Heart right ventricle (tissue), 16 donors: ENCODE data around the gene TNKS1BP1. TPM values are rescaled to one million over a fixed set of nuclear protein-coding genes. Genes with fewer than 3 reads are reported as not detected.

Source experiments
- ATAC-seq, 8 donors: fragments of 200-7000 bp; cut with Tn5 transposase; one replicate each; pipeline ENCODE4 v1.9.1; 2020; ENCODE audit warnings: mild to moderate bottlenecking in 8 of 8, moderate library complexity in 8 of 8, moderate number of reproducible peaks in 1 of 8
- DNase-seq, 2 donors: peaks; one replicate each; pipeline ENCODE4 v3.0.0-alpha.2; 2020
- H3K27ac ChIP-seq, 10 donors: fragments of 200-600 bp; sonication (generic) in 2 of 10; one replicate each; pipeline versions ENCODE4 v1.5.0 to v1.8.0; 2020 to 2022; ENCODE audit warnings: mild to moderate bottlenecking in 3 of 10
- H3K27me3 ChIP-seq, 7 donors: fragments of 200-600 bp; one replicate each; pipeline ENCODE4 v1.8.0; 2021 to 2022; ENCODE audit warnings: mild to moderate bottlenecking in 2 of 7
- H3K36me3 ChIP-seq, 9 donors: fragments of 200-600 bp; sonication (generic) in 1 of 9; one replicate each; pipeline versions ENCODE4 v1.5.0 to v1.8.0; 2020 to 2022; ENCODE audit warnings: mild to moderate bottlenecking in 2 of 9
- H3K4me1 ChIP-seq, 9 donors: fragments of 200-600 bp; sonication (generic) in 1 of 9; one replicate each; pipeline versions ENCODE4 v1.5.0 to v1.8.0; 2020 to 2022; ENCODE audit warnings: mild to moderate bottlenecking in 4 of 9
- H3K4me3 ChIP-seq, 10 donors: fragments of 200-600 bp; sonication (generic) in 2 of 10; one replicate each; pipeline versions ENCODE4 v1.5.0 to v1.8.0; 2020 to 2022; ENCODE audit warnings: mild to moderate bottlenecking in 7 of 10, moderate library complexity in 2 of 10
- H3K9me3 ChIP-seq, 11 donors: fragments of 200-600 bp in 10 of 11; sonication (generic) in 2 of 11; one replicate each; pipeline versions ENCODE4 v1.5.0 to v1.8.0; 2013 to 2022; ENCODE audit warnings: mild to moderate bottlenecking in 2 of 11, control low read depth in 1 of 11, moderate library complexity in 1 of 11
- WGBS, 2 donors: extraction: QIAGEN DNeasy Blood & Tissue Kit; methylation state at CpG; one replicate each; pipeline ENCODE4 v1.1.7; 2013; ENCODE audit warnings: inconsistent platforms in 1 of 2; 5-methylcytosine and 5-hydroxymethylcytosine counted together
- intact Hi-C, 10 donors: fragments of 100-400 bp; cut with DNase I; formaldehyde crosslinking; loops; one replicate each; pipeline versions ENCODE4 v1.11.1 to v1.14.2; 2022
- polyA plus RNA-seq, 2 donors: library from polyadenylated mRNA; stranded (reverse); fragments of 200-250 nt; gene quantifications; one replicate each; pipeline ENCODE4 v1.2.3, GENCODE V29; 2013
- total RNA-seq, 10 donors: library from RNA; stranded (reverse); fragmentation: NEBNext Ultra II Directional in 3 of 10; extraction: Animal tissue kit (Norgen Biotek cat#: 25700) in 3 of 10; gene quantifications; one replicate each; pipeline versions ENCODE4 v1.2.1 to v1.2.4, GENCODE V29; 2021 to 2023
- TF ChIP-seq, protein P1 (sequence below), 9 donors: fragments of 200-600 bp; sonication (generic) in 2 of 9; IDR thresholded peaks; one replicate each; pipeline versions ENCODE4 v1.5.0 to v1.8.0; 2021 to 2022; ENCODE audit warnings: antibody characterized with exemption in 9 of 9, mild to moderate bottlenecking in 5 of 9, moderate library complexity in 1 of 9
- donor health status: Arrhythmogenic right ventricular cardiomyopathy.
- donor health status: ischemic (EF 13 %, LVEDD 7.1; RV severe dilation, severe dysfunction).
- donor health status: healthy with polysubstance abuse.
- donor health status: DM: no; HTN: yes; CAD: no.
- donor health status: DM: no; HTN: no; CAD: no.
- donor health status: ischemic (EF 25% LVEDD 6.9; RV normal size, moderate dysfunction).
- donor health status: ischemic (EF 25% LVEDD 5.7; RV mildly dilated, moderate dysfunction).
- donor health status: healthy.
- donor health status: DM: yes; HTN: yes; CAD: no.
- donor health status: Ischemic cardiomyopathy.
- donor health status: ischemic (EF 35%, LVEDD 5.7; RV mildly dilated, moderate dysfunction).
- donor health status: nonischemic (EF 11% LVEDD 7.7; RV severe dilation, severe dysfunction).
- donor health status: DM: yes; HTN: yes; CAD: no.
- donor health status: PGD.
- donor health status: ischemic (EF 29% LVEDD 5.4; RV normal size, mild dysfunction).
- donor health status: nonischemic (EF 23%, LVEDD 6.1; RV moderate dilation, normal function).

TNKS1BP1 gene
- total and polyA plus RNA-seq, 12 donors, result 19.9 to 118 (median 37.0) TPM

DNA sequence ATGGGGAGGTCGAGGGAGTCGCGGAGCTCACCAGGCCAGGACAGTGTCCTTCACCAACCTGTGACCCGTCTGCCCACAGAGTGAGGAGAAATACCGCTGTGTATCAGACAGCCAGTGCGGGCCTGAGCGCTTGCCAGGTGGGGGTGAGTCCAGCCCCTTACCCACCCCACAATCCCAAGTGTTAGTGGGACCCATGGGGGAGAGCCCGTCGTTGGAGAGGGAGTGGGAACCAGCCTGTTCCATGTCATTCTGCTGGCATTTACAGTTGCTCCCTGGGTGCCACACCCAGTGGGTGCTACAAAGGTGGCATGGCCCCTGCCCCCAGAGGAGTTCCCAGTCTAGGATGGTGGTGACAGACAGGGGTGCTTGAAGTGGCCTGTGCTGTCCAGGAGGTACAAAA is 22.6 kb upstream of the TNKS1BP1 start:
- TF ChIP-seq, protein P1, sequence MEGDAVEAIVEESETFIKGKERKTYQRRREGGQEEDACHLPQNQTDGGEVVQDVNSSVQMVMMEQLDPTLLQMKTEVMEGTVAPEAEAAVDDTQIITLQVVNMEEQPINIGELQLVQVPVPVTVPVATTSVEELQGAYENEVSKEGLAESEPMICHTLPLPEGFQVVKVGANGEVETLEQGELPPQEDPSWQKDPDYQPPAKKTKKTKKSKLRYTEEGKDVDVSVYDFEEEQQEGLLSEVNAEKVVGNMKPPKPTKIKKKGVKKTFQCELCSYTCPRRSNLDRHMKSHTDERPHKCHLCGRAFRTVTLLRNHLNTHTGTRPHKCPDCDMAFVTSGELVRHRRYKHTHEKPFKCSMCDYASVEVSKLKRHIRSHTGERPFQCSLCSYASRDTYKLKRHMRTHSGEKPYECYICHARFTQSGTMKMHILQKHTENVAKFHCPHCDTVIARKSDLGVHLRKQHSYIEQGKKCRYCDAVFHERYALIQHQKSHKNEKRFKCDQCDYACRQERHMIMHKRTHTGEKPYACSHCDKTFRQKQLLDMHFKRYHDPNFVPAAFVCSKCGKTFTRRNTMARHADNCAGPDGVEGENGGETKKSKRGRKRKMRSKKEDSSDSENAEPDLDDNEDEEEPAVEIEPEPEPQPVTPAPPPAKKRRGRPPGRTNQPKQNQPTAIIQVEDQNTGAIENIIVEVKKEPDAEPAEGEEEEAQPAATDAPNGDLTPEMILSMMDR (IDR thresholded peaks at IDR 0.05), result no peak
- peaks cover 0 to 9% (median 4%) of the 10 kb centered on the region in 9 donors for H3K4me1 ChIP-seq
- 85 to 88% methylated on average over 9 of the region's 9 CpGs for WGBS, 2 donors
- H3K27ac ChIP-seq, result peak overlapping the region in 1 of 10 donors; percentile 71
- no peak for ATAC-seq
- H3K36me3 ChIP-seq, result no peaks in the 10 kb centered on the region
- intact Hi-C loops, result loop anchor here (2.0 to 10.0 kb wide), 16 partner anchors 80 to 1177 kb away; partner anchors contain the start of genes YPEL4 (in 5 of the 10), SLC43A3 (in 1 of the 10) and TIMM10 (in 1 of the 10)
- H3K9me3 ChIP-seq, result peaks cover 0 to 9% (median 0%) of the 10 kb centered on the region in 11 donors
- no peak for DNase-seq
- no peak overlapping the region for H3K4me3 ChIP-seq
- no peaks in the 10 kb centered on the region for H3K27me3 ChIP-seq

DNA sequence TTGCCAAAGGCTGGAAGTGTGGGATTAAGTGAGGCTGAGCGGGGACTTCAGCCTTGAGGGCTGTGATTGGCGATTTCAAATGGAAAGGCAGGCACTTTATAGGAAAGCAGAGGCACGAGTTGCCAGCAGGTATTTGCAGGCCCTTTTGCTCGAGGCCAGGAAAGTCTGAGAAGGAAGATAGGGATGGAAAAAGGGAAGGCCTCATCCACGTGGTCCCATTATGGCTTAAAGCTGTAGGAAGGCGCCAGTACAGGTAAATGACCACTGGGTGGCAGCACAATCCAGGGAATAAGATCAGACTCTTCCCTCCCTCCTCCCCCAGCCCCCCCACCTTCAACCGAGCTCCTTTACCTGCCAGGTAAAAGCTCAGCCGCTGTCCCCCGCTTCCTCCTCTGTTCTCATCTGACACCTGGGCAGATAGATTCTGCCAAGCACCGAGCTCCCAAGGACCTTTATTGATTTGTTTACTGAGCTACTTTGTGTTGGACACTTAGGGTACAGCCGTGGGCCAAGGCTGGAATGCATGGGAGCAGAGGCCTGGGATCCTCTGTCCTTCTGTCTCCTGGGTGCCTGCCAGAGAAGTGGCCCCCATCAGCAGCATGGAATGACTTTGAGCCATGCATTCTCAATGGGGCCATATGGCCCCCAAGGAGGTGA is 20.9 kb upstream of the TNKS1BP1 start:
- peak; percentile 42 to 74 for DNase-seq
- Histone ChIP-seq H3K4me1 (peaks cover 0 to 9% (median 4%) of the 10 kb centered on the region in 9 donors), H3K27ac (no peak overlapping the region), H3K27me3 (peaks cover 0 to 7% (median 0%) of the 10 kb centered on the region in 7 donors), H3K9me3 (no peaks in the 10 kb centered on the region), H3K4me3 (no peak overlapping the region), H3K36me3 (no peaks in the 10 kb centered on the region)
- intact Hi-C loops, result loop anchor here (2.0 to 10.0 kb wide), 16 partner anchors 82 to 1179 kb away; partner anchors contain the start of genes YPEL4 (in 5 of the 10), SLC43A3 (in 1 of the 10) and TIMM10 (in 1 of the 10)
- 17 to 21% methylated on average over 11 of the region's 11 CpGs for WGBS, 2 donors
- TF ChIP-seq, protein P1 (IDR thresholded peaks at IDR 0.05), result peak; percentile 67 to 90 (median 87)
- ATAC-seq, result peak in 7 of 8 donors; percentile 49 to 75 (median 73)

DNA sequence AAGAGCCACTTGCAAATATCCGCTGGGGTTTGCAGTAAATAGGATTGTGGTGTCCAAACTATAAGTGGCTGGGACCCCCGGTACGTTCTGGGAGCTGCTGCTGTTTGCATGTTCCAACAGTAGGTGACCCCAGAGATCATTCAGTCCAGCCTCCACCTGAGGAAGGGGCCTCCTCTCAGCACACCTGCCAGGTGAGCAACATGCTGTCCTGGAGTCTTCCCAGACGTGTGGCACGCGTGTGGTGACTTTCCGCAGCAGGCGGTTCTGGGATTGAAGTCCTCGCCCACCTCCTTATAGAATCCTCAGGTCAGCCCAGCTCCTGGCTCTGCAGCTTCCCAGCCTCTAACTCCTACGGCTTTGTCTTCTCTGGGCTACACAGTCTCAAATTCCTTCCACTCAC is 20.1 kb upstream of the TNKS1BP1 start:
- ATAC-seq (no peak), DNase-seq (no peak)
- intact Hi-C loops, result loop anchor here (2.0 to 10.0 kb wide), 15 partner anchors 82 to 1180 kb away; partner anchors contain the start of genes YPEL4 (in 5 of the 10), SLC43A3 (in 1 of the 10) and TIMM10 (in 1 of the 10)
- Histone ChIP-seq H3K9me3 (no peaks in the 10 kb centered on the region), H3K36me3 (no peaks in the 10 kb centered on the region), H3K4me1 (peaks cover 0 to 5% (median 2%) of the 10 kb centered on the region in 9 donors), H3K27me3 (peaks cover 0 to 9% (median 0%) of the 10 kb centered on the region in 7 donors), H3K27ac (no peak overlapping the region), H3K4me3 (no peak overlapping the region)
- 93 to 94% methylated on average over 10 of the region's 10 CpGs for WGBS, 2 donors
- TF ChIP-seq, protein P1 (IDR thresholded peaks at IDR 0.05), result no peak

DNA sequence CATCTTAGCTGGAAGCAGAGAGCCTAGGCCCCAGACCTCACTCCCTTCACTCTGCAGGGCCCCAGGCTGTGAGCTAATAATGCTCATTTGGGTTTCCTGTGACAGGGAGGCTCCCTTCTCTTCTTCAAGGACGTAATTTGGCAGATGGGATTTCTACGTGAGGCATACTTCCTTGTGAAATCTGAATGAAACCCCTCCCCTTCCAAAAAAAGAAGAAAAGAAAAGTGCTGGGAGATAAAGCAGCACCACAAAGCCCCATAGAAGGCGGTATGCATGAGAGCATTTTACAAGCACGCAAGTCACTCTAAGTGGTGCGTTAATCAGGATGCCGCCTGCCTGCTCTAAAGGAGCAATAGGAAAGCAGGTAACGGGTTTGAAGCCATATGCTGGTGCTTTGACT is 19.1 kb upstream of the TNKS1BP1 start:
- TF ChIP-seq, protein P1 (IDR thresholded peaks at IDR 0.05), result no peak
- Histone ChIP-seq H3K9me3 (no peaks in the 10 kb centered on the region), H3K27ac (no peak overlapping the region), H3K36me3 (no peaks in the 10 kb centered on the region), H3K4me1 (no peaks in the 10 kb centered on the region), H3K4me3 (no peak overlapping the region), H3K27me3 (peaks cover 0 to 9% (median 0%) of the 10 kb centered on the region in 7 donors)
- ATAC-seq, result no peak
- DNase-seq, result no peak
- intact Hi-C loops, result loop anchor here in 7 of 10 donors (2.0 to 10.0 kb wide), 8 partner anchors 111 to 1181 kb away; partner anchors contain the start of gene YPEL4 (in 4 of the 7)
- 65 to 74% methylated on average over 7 of the region's 7 CpGs for WGBS, 2 donors
